Measurements from ENCODE around the gene PPP1R2.

Gene PPP1R2

GRCh38 chr3:195565716-195566115 is 22.6 kb upstream of the PPP1R2 start:
- DNase-seq (no peak), ATAC-seq (no peak)

GRCh38 chr3:195563317-195563716 is 20.2 kb upstream of the PPP1R2 start:
- DNase-seq (no peak), ATAC-seq (no peak)

DNA sequence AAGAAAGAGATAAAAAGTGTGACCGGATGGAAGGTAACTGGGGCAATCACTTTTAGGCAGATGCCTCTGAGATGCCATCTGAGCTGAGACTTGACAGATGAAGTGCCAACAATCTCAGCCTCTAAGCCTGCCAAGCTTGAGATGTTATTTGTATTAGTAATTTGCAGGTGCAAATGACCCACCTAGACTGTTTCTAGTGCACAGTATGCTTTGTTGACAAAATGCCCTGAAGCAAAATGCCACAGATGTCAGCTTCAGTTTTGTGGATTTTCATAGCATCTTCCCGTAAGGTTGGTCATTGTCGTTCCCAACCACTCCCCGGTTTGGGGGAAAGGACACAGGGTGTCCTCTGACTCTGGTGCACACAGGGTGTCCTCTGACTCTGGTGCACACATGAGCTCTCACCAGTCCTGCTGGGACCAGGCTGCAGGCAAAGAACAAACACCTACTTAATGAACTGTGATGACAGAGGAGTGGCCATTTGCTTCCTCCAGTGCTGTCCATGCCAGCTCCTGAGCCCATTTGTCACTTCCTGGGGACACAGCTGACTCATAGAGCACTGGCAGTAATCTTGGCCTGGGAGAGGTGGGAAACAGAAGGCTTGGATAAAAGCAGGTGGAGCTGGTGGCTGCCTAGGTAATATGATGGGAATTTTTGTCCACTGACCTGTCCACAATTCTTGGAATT is 16.7 kb upstream of the PPP1R2 start:
- ATAC-seq (no peak), DNase-seq (no peak)

GRCh38 chr3:195558602-195559001 is 15.5 kb upstream of the PPP1R2 start:
- DNase-seq, result no peak

DNA sequence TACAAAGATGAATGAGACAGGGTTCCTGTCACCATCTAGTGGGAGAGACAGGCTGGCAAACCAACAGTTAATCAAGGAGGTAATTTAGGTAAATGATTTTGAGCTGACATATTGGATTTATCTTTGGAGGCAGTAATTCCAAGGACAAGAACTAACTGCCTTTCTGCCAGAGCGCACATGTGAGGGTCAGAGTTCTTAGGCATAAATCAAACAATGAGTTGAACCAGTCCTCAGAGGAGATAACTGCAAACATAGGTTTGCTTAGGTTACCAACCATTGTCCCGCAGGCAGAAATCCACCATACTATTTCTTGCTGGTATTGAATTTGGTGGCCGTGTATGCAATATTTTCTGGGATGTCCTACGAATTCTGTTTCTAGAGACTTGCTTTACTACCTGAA is 14.2 kb upstream of the PPP1R2 start:
- ATAC-seq, result no peak

More at GRCh38 chr3:195558602-195559001, 15.5 kb upstream of the PPP1R2 start:
- ATAC-seq, result no peak

GRCh38 chr3:195556390-195556789 is 13.3 kb upstream of the PPP1R2 start:
- ATAC-seq (peak; percentile 40), DNase-seq (no peak)

More for the DNA sequence above, 14.2 kb upstream of the PPP1R2 start:
- DNase-seq, result no peak

DNA sequence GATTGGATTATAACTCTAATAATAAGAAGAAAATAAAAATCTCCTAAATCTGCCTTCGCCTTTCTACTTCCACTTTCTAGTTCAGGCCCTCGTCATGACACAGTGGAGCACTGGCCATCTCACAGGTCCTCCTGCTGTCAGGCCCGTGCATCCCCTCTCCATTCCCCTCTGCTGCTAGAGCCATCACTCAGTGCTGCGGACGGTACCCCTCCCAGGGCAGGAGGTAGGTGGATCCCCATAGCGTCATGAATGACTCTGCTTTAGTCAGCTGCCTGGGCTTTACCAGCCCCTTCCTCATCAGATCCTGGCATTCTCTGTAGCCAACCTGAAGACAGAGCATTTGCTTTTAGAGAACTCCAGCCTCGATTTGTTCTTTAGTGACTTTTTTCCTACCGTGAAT is 12.0 kb upstream of the PPP1R2 start:
- no peak for DNase-seq
- no peak for ATAC-seq

DNA sequence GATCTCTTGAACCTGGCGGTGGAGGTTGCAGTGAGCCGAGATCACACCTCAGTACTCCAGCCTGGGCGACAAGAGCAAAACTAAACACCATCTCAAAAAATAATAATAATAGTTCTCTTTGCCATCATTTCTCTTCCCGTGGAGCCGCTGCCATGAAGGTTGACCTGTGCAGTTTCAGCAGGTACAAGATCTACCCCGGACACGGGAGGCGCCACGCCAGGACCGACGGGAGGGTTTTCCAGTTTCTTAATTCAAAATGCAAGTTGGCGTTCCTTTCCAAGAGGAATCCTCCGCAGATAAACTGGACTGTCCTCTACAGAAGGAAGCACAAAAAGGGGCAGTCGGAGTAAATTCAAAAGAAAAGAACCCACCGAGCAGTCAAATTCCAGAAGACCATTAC is 11.3 kb upstream of the PPP1R2 start:
- ATAC-seq, result no peak
- DNase-seq, result no peak

- no peak for DNase-seq
- no peak for ATAC-seq
Observed at GRCh38 chr3:195553268-195553667, 10.1 kb upstream of the PPP1R2 start.

GRCh38 chr3:195551381-195551978 is 8.4 kb upstream of the PPP1R2 start:
- DNase-seq (no peak), ATAC-seq (no peak)

DNA sequence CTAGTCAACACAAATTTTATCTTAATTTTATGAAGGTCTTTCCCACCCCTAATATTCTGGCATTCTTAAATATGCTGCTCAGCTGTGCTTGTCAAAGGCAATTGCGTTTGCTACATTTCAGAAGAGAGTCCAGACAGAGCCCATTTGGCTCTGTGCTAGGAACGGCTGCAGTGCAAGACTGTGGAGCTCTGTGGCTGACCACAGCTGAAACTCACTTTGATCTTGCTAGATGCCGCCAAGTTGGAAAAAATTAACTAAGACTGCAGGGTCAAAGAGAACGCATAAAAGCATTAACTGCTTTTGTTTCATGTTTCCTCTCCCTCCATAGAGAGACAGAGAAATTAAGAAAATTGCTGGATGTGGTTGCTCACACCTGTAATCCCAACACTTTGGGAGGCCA is 7.6 kb upstream of the PPP1R2 start:
- ATAC-seq (peak; percentile 70), DNase-seq (peak; percentile 45)

DNA sequence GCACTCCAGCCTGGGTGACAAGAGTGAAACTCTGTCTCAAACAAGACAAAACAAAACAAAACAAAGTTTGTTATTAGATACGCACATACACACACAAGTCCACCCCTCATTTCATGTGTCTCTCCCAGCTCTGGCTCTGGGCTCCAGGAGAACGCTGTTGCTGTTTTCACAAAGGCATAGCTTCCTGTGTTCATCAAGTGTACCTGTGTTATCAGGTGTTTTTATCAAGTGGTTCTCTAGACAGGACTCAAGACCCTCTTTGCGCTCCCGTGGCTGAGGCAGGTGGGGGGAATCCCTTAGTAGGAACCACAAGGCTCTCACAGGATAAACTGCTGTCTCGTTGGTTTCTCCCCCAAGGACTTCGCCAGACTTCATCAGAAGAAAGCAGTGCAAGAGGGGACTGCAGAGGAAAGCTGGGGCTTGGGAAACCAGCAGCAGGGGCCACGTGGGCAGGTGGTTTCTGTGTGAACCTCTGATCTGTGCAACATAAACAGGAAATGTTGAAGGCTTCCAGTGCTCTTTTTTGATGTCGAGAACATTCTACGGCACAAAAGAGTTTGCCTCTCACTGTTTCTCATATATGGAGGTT is 6.9 kb upstream of the PPP1R2 start:
- DNase-seq (peak; percentile 75), ATAC-seq (peak; percentile 82)

DNA sequence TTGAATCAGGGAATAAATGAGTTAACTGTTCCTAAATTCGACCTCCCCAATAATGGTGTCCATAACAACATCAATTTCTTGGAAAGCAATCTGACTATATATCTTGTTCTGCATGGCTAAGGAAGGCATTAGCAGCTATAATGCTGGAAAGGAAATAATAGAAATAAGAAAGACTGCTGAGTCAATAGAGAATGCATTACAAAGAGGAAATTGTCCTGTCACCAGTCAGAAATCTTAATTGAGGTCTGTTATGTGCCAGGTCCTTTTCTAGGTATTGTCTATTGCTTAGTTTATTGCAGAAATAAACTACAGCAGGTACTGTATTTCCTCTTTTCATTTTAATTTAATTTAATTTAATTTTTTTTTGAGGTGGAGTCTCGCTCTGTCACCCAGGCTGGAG is 5.9 kb upstream of the PPP1R2 start:
- DNase-seq (no peak), ATAC-seq (no peak)

- DNase-seq (no peak), ATAC-seq (no peak)
Observed at GRCh38 chr3:195548501-195548900, 5.4 kb upstream of the PPP1R2 start.

- ATAC-seq (no peak), DNase-seq (no peak)
Observed at GRCh38 chr3:195548006-195548405, 4.9 kb upstream of the PPP1R2 start.

GRCh38 chr3:195546130-195546560 is 3.0 kb upstream of the PPP1R2 start:
- peak; percentile 46 for DNase-seq
- ATAC-seq, result no peak

DNA sequence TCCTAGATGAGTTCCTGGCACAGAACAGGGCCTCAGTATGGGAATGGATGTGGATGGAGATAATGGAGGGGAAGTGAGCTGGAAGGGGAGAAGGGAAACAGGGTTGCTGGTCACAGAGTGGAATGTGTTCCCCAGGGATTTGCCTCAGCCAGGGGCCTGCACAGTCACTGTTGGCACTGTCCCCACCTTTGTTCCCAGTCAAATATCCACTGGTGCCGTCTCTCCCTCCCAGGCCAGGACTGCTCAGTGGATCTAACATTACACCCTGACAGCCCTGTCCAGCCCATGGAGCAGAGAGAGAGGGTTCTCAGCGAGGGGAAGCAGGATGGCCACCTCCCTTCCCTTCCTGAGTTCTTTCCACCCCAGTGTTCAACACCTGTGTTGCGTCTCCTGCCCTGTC is 1.5 kb upstream of the PPP1R2 start:
- DNase-seq (no peak), ATAC-seq (no peak)

DNA sequence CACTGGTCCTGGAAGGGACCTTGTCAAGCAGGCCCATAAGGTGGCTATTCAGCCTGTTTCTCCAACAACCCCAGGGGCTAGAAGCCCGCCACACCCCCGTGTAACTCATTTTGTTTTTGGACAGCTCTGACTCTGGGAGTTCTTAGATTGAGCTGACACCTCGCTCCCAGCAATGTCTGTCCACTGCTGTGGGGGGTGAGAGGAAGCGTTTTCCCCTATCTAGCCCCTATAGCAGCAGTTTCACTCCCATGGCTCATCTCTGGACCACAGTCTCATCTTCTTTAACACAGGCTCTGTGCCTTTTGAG is 1.1 kb upstream of the PPP1R2 start:
- ATAC-seq (no peak), DNase-seq (no peak)

- ATAC-seq (no peak), DNase-seq (peak; percentile 28)
Observed at GRCh38 chr3:195543500-195544229, 540 bp upstream of the PPP1R2 start.

GRCh38 chr3:195542316-195542697 is 818 bp downstream of the PPP1R2 start:
- DNase-seq (no peak), ATAC-seq (no peak)

DNA sequence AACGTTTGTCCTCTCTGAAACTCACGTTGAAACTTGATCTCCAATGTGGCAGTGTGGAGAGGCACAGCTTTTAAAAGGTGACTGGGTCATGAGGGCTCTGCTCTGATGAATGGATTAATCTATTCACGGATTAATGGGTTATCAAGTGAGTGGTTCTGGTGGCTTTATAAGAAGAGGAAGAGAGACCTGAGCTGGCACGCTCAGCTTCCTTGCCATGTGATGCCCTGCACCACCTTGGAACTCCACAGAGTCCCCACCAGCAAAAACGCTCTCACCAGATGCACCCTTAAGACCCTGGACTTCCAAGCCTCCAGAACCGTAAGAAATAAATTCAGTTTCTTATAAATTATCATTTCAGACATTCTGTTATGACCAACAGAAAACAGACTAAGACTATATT is 2.6 kb downstream of the PPP1R2 start:
- peak; percentile 24 for DNase-seq

DNA sequence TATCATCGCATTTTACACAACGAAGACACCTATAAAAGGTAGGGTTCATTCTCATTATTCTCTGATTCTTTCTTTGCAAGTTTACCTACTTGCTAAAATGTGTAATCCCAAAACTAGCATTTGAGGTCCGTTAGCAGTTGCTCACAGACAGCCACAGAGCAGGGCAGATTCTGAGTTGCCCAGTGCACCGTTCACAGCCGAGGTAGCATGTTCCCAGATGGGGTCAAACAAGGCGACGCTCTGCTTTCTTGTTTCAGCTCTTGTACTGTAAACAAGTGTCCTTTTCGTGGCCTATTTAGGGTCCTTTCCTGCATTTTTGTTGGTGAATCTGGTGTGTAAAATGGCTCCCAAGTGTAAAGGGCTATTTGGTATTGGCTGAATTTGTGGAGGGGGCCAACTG is 3.1 kb downstream of the PPP1R2 start:
- ATAC-seq, result no peak
- peak; percentile 25 for DNase-seq

More for the DNA sequence above, 2.6 kb downstream of the PPP1R2 start:
- no peak for ATAC-seq

GRCh38 chr3:195539479-195539878 is 3.6 kb downstream of the PPP1R2 start:
- DNase-seq, result no peak
- no peak for ATAC-seq
